LHCN-M2 (cell line): ENCODE results near the gene PFKL. TPM values are rescaled to one million over a fixed set of nuclear protein-coding genes. Genes with fewer than 3 reads are reported as not detected.
"Not testable (repeated sequence)": the region's sequence is repeated elsewhere in the genome, so short reads cannot be mapped to it uniquely, and the experiment has no call there.

Experiments used
- DNase-seq: peaks from one replicate; pipeline ENCODE4 v3.0.0-alpha.2; 2012; ENCODE audit warnings: low read depth
- total RNA-seq: library from RNA; depleted of rRNA; stranded (reverse); fragments of >200 nt; gene quantifications from 2 replicates; pipeline ENCODE4 v1.2.3, GENCODE V29; 2014

PFKL gene
- total RNA-seq, 1 experiment from 2014 or later = 154 TPM

GRCh38 chr21:44344541-44345183, 44.8 kb downstream of the PFKL start:
- DNase-seq = no peak

DNA sequence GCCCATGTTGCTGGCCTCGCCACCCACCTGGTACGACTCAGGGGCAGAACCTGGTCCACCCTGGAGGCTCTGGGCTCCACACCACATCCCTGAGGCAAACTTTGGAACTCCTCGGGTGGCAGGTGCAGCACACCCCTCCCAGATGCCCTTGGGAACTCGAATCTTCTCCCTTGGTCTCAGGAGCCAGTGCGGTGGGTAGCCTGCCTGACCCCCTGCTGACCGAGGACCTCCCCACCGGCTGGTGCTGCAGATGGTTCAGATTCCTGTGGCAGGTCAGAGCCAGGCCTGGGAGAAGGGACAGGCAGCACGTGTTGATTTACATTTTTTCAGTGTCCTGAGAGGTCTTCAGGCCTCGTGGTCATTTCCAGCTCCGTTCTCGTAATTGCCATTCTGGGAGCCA, 45.6 kb downstream of the PFKL start:
- no peak for DNase-seq

DNA sequence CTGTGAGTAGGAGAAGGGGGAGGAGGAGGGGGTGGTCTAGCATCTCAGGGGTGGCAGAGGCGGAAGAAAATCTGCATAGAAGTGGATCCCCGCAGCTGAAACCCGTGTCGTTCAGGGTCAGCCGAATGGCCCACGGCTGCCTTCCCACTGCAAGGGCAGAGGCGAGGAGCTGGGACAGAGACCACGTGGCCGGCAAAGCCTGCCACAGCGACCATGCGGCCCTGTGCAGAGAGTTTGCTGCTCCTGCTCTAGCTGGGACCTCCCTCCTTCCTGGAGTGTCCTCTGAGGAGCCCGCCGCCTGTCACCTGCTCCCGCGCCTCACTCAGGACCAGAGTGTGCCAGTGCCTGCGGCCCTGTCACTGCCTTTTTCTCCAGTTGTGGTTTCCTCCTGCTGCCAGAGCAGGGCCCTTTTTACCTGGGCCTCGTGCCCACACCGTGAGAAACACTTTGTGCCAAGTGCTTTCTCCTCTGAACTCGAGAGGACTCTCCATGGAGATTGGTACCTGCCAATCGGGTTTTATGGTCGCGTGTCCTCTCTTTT, 48.1 kb downstream of the PFKL start:
- no peak for DNase-seq

DNA sequence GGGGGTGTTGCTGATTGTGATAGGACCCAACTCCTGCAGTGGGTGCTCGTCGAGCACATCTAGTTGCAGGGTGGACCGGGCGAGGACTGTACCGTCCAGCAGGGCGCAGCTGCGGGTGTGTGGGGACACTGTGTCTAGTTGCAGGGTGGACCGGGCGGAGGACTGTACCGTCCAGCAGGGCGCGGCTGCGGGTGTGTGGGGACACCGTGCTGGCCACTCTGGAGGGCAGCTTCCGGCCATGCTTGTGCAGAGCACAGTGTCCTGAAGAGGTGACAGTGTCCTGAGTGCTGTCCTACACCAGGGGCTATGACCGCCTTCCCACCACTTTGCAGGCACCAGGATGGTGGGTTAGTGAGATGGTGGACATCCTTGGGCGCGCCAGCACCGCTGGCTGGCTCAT, 49.0 kb downstream of the PFKL start:
- no peak for DNase-seq

DNA sequence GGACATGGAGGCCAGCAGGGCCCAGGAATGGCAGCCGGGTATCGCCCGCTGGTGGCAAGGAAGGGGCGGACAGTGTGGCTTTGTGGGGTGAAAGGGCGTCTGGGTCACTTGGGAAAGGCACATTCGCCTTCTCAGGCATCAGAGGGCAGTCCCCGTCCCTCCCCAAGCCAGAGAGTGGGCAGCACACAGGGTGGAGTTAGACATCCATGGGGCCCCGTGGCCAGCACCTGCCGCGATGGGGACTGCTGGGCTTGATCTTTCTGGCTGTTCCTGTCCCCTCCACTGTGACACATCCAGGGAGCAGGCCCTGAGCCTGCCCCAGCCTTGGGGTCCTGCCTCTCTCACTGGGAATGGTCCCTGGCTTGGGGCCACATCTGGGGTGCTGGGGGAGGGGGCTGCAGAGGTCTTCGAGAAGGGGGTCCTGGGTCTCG, 49.6 kb downstream of the PFKL start:
- DNase-seq = no peak

DNA sequence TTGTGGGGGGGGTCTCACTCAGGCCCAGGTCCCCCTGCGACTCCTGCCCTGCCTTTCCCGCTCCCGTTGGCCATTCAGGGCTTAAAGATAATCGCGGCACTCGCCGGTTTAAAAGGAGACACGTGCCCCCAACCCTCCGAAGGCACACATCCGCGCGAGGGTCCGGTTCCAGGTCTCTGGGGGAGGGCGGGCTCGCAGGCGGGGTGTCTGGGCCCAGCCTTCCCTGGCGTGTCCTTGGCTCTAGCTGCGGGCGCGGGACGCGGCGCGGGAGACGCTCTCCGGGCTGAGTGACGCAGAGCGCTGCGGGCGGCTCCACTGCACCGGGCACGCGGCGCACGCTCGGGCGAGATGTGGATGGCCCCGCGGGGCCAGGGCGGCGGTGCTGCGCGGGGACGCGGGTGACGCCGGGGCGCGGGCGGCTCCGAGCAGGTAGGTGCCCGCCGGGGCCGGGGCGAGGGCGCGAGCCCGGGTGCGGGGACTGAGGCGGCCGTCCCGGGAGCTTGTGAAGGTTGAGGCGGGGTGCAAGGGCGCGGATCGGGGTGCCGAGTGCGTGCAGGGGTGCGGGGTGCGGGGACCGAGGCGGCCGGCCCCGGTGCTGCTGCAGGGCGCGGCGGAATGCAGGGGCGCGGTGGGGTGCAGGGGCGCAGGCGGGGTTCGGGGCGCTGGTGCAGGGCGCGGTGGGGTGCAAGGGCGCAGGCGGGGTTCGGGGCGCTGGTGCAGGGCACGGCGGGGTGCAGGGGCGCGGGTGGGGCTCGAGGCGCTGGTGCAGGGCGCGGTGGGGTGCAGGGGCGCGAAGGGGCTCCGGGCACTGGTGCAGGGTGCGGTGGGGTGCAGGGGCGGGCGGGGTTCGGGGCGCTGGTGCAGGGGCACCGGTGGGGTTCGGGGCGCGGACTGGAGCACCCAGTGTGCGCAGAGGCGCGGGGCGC, 50.3 kb downstream of the PFKL start:
- no peak for DNase-seq

DNA sequence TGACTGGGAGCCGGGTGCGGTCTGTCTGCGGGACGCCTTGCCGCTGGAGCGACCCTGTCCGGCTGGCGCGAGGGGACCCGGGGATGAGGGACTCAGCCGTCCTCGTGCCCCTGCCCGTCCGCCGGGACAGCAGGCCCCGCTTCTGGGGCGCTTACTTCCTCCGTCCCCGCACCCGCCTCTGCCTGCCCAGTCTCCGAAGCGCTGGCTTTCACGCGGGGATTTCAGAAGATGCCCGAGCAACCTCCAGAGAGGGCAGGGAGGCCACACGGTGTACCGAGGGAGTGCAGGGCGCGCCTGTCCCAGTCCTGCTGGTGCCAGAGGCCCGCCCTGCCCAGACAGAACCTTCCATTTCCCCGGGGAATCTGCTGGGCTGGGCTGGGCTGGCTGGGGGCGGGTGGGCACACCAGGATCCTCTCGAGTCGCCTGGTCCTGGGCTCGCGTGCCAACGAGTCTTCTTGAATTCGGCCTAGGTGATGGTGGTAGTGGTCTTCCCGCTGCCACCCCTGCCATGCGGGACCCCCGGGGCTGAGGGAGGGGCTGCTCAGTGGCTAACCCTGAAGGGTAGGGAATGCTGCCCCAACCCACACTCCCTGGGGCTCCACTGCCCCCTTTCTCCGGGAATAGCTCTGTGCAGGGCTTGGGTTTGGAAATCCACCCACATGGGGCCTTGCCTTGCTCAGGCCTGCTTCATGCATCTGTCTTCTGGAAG, 51.1 kb downstream of the PFKL start:
- no peak for DNase-seq

DNA sequence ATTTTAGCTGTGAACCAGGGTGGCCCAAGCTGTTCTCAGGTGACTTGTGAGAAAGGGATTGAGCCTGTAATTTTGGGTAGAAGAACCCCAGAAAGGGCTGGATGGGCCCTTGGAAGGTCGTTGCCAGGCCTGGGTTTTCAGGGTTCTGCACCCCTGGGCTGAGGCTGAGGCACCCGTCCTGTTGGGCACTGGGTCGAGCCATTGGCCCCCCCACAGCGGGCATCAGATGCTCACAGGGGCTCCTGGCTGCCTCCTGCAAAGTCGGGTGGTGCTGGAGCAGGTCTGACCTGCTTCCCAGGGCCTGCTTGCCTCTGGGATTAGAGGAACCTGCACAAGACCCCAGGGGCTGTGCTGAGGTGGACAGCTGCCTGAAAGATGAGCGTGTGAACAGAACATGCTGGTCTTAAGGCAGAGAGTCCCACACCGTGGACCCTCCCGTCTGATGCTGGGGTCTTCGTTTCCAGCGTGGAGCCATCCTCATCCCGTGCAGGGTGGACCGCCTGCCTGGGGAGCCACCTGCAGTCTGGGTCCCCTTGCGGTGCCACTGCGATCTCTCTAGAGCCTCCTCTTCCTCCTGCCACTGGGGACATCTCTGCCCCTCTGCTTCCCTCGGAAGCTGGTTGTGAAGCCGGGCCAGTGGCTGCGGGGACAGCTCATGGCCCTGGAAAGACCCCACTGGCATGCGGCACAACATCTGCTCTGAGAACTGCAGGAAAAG, 51.8 kb downstream of the PFKL start:
- DNase-seq = no peak

DNA sequence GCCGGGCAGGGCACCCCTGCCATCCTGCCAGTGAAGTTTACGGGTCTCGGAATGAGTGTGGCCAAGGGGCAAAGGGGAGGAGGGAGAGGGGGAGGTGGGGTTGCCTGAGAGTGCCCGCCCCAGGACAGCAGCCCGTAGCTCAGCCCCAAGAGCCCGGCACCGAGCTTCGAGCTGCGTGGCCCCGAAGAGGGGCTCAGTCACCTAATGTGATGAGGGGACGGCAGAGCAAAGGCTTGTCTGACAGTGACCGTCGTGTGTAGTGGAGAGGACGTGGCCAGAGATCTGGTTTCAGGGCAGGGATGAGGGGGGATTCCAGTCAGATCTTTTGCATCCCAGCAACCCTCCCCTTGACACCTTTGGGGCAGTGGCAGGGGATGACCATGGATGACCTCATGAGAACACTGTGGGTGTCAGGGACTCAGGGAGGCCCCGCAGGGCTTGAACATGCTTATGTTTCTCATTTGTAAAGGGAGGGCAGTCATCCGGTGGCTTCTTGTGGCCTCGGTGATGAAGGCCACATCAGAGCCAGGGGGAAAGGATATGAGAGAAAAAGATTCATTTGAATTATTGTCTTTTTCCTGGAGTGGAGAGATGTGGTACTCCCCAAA, 52.5 kb downstream of the PFKL start:
- no peak for DNase-seq

DNA sequence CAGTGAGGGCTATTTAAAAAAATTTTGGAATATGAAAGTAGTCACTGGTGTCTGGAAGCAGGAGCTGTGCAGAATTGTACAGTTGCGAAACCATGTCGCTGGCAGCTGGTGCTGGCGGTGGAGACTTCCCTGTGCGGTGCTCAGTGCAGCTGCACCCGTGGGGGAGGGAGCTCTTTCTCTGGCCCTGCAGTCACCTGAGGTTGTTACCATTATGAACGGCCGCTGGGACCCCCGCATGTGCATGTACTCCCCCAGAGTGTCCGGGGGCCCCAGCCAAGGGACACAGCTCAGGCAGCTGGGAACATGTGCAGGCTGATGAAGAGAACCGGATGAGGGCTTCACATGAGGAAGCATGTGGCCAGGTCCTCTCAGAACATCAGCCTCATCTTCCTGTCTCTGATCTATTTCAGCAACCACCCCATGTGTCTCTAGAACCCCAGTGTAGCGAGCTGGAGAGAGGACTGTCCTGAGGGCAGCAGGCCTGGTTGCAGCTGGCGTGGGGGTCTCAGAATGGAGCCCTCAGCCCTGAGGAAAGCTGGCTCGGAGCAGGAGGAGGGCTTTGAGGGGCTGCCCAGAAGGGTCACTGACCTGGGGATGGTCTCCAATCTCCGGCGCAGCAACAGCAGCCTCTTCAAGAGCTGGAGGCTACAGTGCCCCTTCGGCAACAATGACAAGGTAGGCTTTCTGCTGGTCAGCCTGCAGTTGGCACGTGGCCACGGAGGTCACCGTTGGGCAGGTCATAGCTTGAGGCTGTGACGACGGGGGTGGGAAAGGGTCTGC, 53.5 kb downstream of the PFKL start, which contains the start of gene TRPM2:
TRPM2 (plus strand) TSS at position 431 of the 780 bp plus-strand sequence; CDS start at position 511, 80 bp downstream.
- peak; percentile 13 for DNase-seq

GRCh38 chr21:44354001-44354405, 54.1 kb downstream of the PFKL start:
- no peak for DNase-seq

GRCh38 chr21:44354775-44355771, 55.2 kb downstream of the PFKL start:
- no peak for DNase-seq

GRCh38 chr21:44356160-44356559, 56.3 kb downstream of the PFKL start:
- DNase-seq = no peak

- no peak for DNase-seq
Measured at GRCh38 chr21:44356636-44357035, 56.8 kb downstream of the PFKL start.

DNA sequence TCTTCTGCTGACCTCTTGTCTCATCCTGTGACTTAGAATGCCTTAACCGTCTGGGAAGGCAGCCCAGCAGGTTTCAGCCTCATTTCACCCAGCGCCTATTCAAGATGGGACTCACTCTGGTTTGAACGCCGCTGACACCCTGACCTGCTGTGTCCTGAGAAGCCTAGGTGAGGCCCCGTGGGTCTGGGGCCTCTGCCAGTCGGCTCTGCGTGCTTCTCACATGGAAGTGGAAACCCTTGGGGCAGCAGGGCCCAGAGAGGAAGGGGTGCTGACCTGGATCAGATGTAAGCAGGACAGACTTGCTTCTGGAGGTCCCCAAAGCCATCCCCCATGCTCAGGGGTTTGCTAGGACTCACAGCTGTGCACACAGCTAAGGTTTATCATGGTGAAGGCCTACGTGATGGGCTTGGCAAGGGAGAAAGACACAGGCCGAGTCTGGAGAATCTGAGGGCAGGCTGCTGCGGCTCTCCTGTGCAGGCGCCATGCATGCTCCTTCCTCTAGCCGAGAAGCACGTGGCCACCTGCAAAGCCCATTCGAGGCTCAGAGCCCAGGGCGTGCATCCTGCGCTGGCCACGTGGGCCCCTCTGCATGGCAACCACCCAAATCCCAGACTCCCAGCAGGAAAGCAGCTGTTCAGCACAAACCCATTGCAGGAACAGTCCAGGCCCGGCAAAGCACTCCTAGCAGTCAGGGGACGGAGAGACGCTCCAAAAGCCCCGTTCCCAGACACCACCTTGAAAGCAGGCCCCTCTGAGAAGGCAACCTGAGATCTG, 57.4 kb downstream of the PFKL start:
- DNase-seq = no peak

DNA sequence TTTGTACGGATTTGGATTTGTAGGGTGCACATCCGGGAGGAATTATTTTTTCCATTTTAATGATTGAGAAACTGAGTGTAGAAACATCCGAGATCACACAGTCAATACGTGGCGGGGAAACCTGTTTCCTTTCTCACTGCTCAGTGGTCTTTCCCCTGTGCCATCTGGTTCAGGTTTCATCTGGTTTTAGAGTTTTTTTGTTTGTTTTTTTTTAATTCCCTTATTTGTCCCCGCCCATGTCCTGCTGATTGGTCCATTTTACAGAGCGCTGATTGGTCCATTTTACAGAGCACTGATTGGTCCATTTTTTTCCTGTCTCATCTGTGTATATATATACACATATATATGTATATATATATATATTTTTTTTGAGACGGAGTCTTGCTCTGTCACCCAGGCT, 59.5 kb downstream of the PFKL start:
- DNase-seq = no peak

DNA sequence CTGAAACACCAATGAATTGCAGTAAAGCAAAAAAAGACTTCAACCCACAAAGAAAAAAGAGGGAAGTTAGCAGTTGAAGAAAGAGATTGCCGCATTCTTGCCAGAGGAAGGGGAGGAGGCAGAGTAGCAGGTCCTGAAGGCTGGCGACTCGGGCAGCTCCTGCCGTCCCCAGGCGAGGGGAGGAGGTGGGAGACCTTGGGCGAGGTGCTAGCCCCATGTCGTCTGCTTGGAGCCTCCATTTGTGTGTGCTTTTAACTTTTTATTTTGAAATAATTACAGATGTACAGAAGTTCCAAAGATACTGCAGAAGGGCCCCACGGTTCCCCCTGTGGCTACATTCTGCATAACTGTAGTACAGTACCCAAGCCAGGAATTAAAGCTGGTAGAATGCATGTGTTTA, 60.3 kb downstream of the PFKL start:
- no peak for DNase-seq

DNA sequence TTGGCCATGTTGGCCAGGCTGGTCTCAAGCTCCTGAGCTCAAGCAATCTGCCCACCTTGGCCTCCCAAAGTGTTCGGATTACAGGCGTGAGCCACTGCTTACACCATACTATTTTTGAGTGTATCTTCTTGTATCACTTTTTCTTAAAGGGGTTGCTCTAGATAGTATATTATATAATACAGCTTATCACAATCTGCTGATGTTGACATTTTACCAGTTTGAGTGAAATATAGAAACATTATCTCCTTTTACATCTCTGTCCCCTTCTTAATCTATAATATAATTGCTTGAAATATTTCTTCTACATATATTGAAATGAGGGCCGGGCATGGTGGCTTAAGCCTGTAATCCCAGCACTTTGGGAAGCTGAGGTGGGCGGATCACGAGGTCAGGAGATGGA, 62.0 kb downstream of the PFKL start:
- not testable (repeated sequence) for DNase-seq
